Measurements from ENCODE around the gene PCSK5. TPM values are rescaled to one million over a fixed set of nuclear protein-coding genes. Genes with fewer than 3 reads are reported as not detected.

The PCSK5 gene
- total RNA-seq, 4 donors from 2014 or later = 22.0 to 37.4 (median 27.8) TPM

- H3K4me1 ChIP-seq = no peaks in the 10 kb centered on the region
- H3K36me3 ChIP-seq = no peaks in the 10 kb centered on the region
- no peak overlapping the region for H3K27ac ChIP-seq (replicated peaks in 1 of 4)
- no peaks in the 10 kb centered on the region for H3K27me3 ChIP-seq
- no peak for TF ChIP-seq EP300 (IDR thresholded peaks at IDR 0.05)
- no peak for TF ChIP-seq POLR2AphosphoS5 (IDR thresholded peaks at IDR 0.05)
- no peak for TF ChIP-seq POLR2A (IDR thresholded peaks at IDR 0.05; ENCODE audit: low read depth)
- TF ChIP-seq, protein P1, sequence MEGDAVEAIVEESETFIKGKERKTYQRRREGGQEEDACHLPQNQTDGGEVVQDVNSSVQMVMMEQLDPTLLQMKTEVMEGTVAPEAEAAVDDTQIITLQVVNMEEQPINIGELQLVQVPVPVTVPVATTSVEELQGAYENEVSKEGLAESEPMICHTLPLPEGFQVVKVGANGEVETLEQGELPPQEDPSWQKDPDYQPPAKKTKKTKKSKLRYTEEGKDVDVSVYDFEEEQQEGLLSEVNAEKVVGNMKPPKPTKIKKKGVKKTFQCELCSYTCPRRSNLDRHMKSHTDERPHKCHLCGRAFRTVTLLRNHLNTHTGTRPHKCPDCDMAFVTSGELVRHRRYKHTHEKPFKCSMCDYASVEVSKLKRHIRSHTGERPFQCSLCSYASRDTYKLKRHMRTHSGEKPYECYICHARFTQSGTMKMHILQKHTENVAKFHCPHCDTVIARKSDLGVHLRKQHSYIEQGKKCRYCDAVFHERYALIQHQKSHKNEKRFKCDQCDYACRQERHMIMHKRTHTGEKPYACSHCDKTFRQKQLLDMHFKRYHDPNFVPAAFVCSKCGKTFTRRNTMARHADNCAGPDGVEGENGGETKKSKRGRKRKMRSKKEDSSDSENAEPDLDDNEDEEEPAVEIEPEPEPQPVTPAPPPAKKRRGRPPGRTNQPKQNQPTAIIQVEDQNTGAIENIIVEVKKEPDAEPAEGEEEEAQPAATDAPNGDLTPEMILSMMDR (IDR thresholded peaks at IDR 0.05) = no peak
- H3K4me3 ChIP-seq = no peak overlapping the region
- intact Hi-C loops (cut with DNase I) = no loop called here
- no peak for DNase-seq (ENCODE audit: extremely low spot score)
- 91% methylated on average over 7 of the region's 7 CpGs for WGBS
- H3K9me3 ChIP-seq = no peaks in the 10 kb centered on the region
These were observed 420.1 kb downstream of the PCSK5 start for GRCh38 chr9:76310577-76310976.

DNA sequence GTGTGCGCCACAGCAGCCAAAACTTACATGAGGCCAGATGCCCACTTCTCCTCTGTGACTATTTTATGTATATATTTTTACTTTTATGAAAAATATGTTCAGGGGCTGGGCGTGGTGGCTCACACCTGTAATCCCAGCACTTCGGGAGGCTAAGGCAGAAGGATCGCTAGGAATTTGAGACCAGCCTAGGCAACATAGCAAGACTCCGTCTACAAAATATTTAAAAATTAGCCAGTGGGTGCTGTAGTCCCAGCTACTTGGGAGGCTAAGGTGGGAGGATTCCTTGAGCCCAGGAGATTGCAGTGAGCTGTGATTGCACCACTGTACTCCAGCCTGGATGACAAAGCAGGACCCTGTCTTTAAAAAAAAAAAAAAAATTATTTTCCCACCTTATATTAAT, 420.5 kb downstream of the PCSK5 start:
- DNase-seq (ENCODE audit: extremely low spot score) = no peak
- Histone ChIP-seq H3K27ac (replicated peaks in 1 of 4) (no peak overlapping the region), H3K36me3 (no peaks in the 10 kb centered on the region), H3K9me3 (no peaks in the 10 kb centered on the region), H3K4me3 (no peak overlapping the region), H3K4me1 (no peaks in the 10 kb centered on the region), H3K27me3 (no peaks in the 10 kb centered on the region)
- WGBS = 96% methylated on average over 5 of the region's 5 CpGs
- intact Hi-C loops (cut with DNase I) = no loop called here
- TF ChIP-seq, protein P1 (IDR thresholded peaks at IDR 0.05) = no peak
- no peak for TF ChIP-seq POLR2AphosphoS5 (IDR thresholded peaks at IDR 0.05)
- TF ChIP-seq POLR2A (IDR thresholded peaks at IDR 0.05; ENCODE audit: low read depth) = no peak
- TF ChIP-seq EP300 (IDR thresholded peaks at IDR 0.05) = no peak

- no peak for DNase-seq (ENCODE audit: extremely low spot score)
- Histone ChIP-seq H3K36me3 (no peaks in the 10 kb centered on the region), H3K27ac (replicated peaks in 1 of 4) (no peak overlapping the region), H3K9me3 (no peaks in the 10 kb centered on the region), H3K4me3 (no peak overlapping the region), H3K27me3 (no peaks in the 10 kb centered on the region), H3K4me1 (no peaks in the 10 kb centered on the region)
- intact Hi-C loops (cut with DNase I) = no loop called here
- TF ChIP-seq EP300 (IDR thresholded peaks at IDR 0.05) (no peak), POLR2A (IDR thresholded peaks at IDR 0.05; ENCODE audit: low read depth) (no peak), POLR2AphosphoS5 (IDR thresholded peaks at IDR 0.05) (no peak)
- TF ChIP-seq, protein P1 (IDR thresholded peaks at IDR 0.05) = no peak
- WGBS = 82% methylated on average over 5 of the region's 5 CpGs
These were observed 421.1 kb downstream of the PCSK5 start for GRCh38 chr9:76311537-76311936.

DNA sequence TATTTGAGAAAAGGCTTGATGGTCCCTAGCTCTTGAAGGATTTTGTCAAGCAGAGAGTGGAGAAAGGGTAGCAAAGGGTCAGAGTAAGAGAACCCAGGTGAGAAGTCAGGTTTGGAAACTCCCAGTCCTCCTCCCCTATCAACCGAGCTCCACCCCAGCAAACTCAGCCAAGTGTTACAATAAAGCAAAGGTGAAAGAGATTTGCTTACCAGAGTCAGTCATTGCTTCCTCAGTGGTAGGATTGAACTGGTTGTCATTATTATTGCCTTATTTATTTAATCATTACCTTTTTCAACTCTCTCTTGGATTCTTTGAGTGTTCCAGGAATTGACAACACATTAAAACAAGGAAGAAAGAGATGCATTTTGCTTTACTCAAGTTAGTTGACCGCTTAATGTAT, 423.3 kb downstream of the PCSK5 start:
- intact Hi-C loops (cut with DNase I) = no loop called here

More for the DNA sequence above, 423.3 kb downstream of the PCSK5 start:
- no peak overlapping the region for H3K27ac ChIP-seq (replicated peaks in 1 of 4)
- H3K4me1 ChIP-seq = no peaks in the 10 kb centered on the region
- no peaks in the 10 kb centered on the region for H3K9me3 ChIP-seq
- no peaks in the 10 kb centered on the region for H3K36me3 ChIP-seq
- H3K27me3 ChIP-seq = no peaks in the 10 kb centered on the region
- DNase-seq (ENCODE audit: extremely low spot score) = no peak
- no peak overlapping the region for H3K4me3 ChIP-seq
- 94% methylated on average over 2 of the region's 2 CpGs for WGBS
- TF ChIP-seq POLR2AphosphoS5 (IDR thresholded peaks at IDR 0.05) (no peak), POLR2A (IDR thresholded peaks at IDR 0.05; ENCODE audit: low read depth) (no peak), EP300 (IDR thresholded peaks at IDR 0.05) (no peak)
- TF ChIP-seq, protein P1 (IDR thresholded peaks at IDR 0.05) = no peak
